Stomach (tissue), 9 donors: Measurements from ENCODE around the gene PPP2R5C. TPM values are rescaled to one million over a fixed set of nuclear protein-coding genes. Genes with fewer than 3 reads are reported as not detected.

Experiments
- DNase-seq, 2 donors: peaks; one replicate each; pipeline versions ENCODE4 v3.0.0 to v3.0.0-alpha.2; 2013 to 2019
- H3K27ac ChIP-seq, 5 donors: fragments of 200-600 bp in 4 of 5; sonication (generic) in 4 of 5; one replicate each; pipeline ENCODE4 v1.5.1; 2013 to 2019; ENCODE audit warnings: mild to moderate bottlenecking in 1 of 5, moderate library complexity in 1 of 5
- H3K27me3 ChIP-seq, 3 donors: fragments of 200-600 bp; sonication (generic); one replicate each; pipeline ENCODE4 v1.5.1; 2017 to 2019; ENCODE audit warnings: mixed run types in 1 of 3
- H3K36me3 ChIP-seq, 4 donors: fragments of 200-600 bp; sonication (generic); 1 replicate in 3 of 4; 2 replicates in 1 of 4; pipeline ENCODE4 v1.5.1; 2016 to 2019
- H3K4me1 ChIP-seq, 4 donors: fragments of 200-600 bp; sonication (generic); one replicate each; pipeline ENCODE4 v1.5.1; 2016 to 2019
- H3K4me3 ChIP-seq, 4 donors: fragments of 200-600 bp; sonication (generic) in 3 of 4; one replicate each; pipeline ENCODE4 v1.5.1; 2016 to 2019; ENCODE audit warnings: mild to moderate bottlenecking in 1 of 4
- H3K9me3 ChIP-seq, 4 donors: fragments of 200-600 bp; sonication (generic); one replicate each; pipeline ENCODE4 v1.5.1; 2016 to 2019
- EP300 ChIP-seq: sonication (generic); formaldehyde crosslinking; IDR thresholded peaks from one replicate; pipeline ENCODE4 v1.6.1; 2017; ENCODE audit warnings: antibody characterized with exemption
- POLR2A ChIP-seq, 4 donors: fragments of 450-650 bp; IDR thresholded peaks; one replicate each; pipeline ENCODE4 v1.6.1; 2016; ENCODE audit warnings: antibody characterized with exemption in 4 of 4, control low read depth in 2 of 4, mild to moderate bottlenecking in 1 of 4, moderate library complexity in 1 of 4
- POLR2AphosphoS5 ChIP-seq, 3 donors: sonication (generic); formaldehyde crosslinking; IDR thresholded peaks; one replicate each; pipeline ENCODE4 v1.6.1; 2016; ENCODE audit warnings: antibody characterized with exemption in 3 of 3
- WGBS, 5 donors: extraction: QIAGEN DNeasy Blood & Tissue Kit in 3 of 5; methylation state at CpG; one replicate each; pipeline versions ENCODE4 v1.1.5 to v1.1.7; 2013 to 2018; 5-methylcytosine and 5-hydroxymethylcytosine counted together
- intact Hi-C: fragments of 100-400 bp; cut with DNase I; formaldehyde crosslinking; loops from one replicate; pipeline ENCODE4 v1.15.1; 2023; ENCODE audit warnings: low total_unique reads
- polyA plus RNA-seq, 3 donors: library from polyadenylated mRNA; stranded (reverse); fragments of 200-250 nt; gene quantifications; one replicate each; pipeline ENCODE4 v1.2.3, GENCODE V29; 2013
- total RNA-seq, 5 donors: library from RNA; depleted of rRNA; stranded (reverse); fragments of >200 nt; gene quantifications; one replicate each; pipeline versions ENCODE4 v1.1.0 to v1.2.3, GENCODE V29; 2014 to 2016
- TF ChIP-seq, protein P1 (sequence below), 7 experiments: fragments of 450-650 bp in 4 of 7; fragments of 200-600 bp in 3 of 7; sonication (generic) in 3 of 7; IDR thresholded peaks; one replicate each; pipeline ENCODE4 v1.5.1; 2016 to 2019; ENCODE audit warnings: antibody characterized with exemption in 7 of 7, control low read depth in 2 of 7, mild to moderate bottlenecking in 1 of 7
- donor health status: healthy with polysubstance abuse.
- donor health status: Bipolar disorder and iron deficiency.
- donor health status: healthy.

Gene PPP2R5C
- total and polyA plus RNA-seq, 8 donors = 19.7 to 175 (median 89.6) TPM

DNA sequence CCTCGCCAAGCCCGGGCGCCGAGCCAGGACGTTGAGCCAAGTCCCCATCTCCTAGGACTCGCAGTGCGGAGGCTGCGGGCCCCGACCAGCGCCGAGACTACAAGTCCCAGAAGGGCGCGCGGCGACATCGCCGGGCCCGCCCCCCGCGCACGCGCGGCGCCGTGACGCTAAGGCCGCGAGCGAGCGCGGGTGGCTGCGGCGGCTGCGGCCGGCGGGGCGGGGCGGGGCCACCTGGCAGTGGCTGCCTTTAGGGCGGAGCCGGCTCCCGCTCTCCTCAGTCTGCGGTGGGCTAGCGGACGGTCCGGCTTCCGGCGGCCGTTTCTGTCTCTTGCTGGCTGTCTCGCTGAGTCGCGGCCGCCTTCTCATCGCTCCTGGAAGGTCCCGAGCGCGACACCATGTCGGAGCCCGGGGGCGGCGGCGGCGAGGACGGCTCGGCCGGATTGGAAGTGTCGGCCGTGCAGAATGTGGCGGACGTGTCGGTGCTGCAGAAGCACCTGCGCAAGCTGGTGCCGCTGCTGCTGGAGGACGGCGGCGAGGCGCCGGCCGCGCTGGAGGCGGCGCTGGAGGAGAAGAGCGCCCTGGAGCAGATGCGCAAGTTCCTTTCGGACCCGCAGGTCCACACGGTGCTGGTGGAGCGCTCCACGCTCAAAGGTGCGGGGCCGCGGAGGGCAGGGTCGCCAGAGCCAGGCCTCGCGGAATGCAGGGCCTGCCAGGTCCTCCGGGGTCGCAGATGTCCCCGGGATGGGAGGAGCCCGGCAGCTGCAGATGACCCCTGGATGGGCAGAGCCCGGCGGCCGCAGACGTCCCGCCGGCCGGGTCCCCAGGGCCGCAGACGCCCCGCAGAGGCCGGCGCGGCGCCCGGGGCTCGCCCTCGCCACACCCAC is 203.0 kb downstream of the PPP2R5C start, which contains the start of gene DYNC1H1:
Gene DYNC1H1 (plus strand): TSS at position 277 of the 884 bp plus-strand sequence. CDS start 119 bp downstream, at position 396.
- H3K9me3 ChIP-seq = no peaks in the 10 kb centered on the region
- peaks cover 38 to 83% (median 59%) of the 10 kb centered on the region in 4 donors for H3K4me1 ChIP-seq
- TF ChIP-seq POLR2A (IDR thresholded peaks at IDR 0.05) (peak in 2 of 4 donors; percentile 60 to 75), EP300 (no peak), POLR2AphosphoS5 (IDR thresholded peaks at IDR 0.05) (peak; percentile 91 to 98 (median 95))
- TF ChIP-seq, protein P1, sequence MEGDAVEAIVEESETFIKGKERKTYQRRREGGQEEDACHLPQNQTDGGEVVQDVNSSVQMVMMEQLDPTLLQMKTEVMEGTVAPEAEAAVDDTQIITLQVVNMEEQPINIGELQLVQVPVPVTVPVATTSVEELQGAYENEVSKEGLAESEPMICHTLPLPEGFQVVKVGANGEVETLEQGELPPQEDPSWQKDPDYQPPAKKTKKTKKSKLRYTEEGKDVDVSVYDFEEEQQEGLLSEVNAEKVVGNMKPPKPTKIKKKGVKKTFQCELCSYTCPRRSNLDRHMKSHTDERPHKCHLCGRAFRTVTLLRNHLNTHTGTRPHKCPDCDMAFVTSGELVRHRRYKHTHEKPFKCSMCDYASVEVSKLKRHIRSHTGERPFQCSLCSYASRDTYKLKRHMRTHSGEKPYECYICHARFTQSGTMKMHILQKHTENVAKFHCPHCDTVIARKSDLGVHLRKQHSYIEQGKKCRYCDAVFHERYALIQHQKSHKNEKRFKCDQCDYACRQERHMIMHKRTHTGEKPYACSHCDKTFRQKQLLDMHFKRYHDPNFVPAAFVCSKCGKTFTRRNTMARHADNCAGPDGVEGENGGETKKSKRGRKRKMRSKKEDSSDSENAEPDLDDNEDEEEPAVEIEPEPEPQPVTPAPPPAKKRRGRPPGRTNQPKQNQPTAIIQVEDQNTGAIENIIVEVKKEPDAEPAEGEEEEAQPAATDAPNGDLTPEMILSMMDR (IDR thresholded peaks at IDR 0.05) = no peak
- peak within 1 kb of the TSS; percentile 95 to 97 (median 96) for H3K27ac ChIP-seq
- H3K36me3 ChIP-seq = peaks cover 0 to 11% (median 6%) of the 10 kb centered on the region in 4 donors
- no peaks in the 10 kb centered on the region for H3K27me3 ChIP-seq
- intact Hi-C loops = no loop called here
- peak; percentile 93 to 98 for DNase-seq
- WGBS, 5 donors = 0 to 1% (median 0%) methylated on average over 32 to 115 of the region's 115 CpGs
- peak within 1 kb of the TSS; percentile 94 to 99 (median 98) for H3K4me3 ChIP-seq

DNA sequence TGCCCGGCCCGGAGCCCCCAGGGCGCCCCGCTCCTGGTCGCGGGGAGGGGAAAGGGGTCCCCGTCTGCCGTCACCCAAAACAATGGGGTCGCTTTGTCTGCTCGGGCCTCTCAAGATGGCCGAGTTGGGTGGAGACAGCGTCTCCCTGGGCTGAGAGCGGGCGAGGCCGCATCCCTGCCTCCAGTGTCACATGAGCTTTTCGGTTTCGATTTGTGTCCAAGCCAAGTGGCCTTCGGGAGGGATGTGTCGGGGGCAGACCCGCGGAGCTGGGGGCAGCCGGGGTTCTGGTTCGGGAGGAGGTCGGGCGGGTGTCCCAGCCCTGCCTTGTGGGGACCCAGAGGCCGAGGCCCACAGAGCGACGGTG is 203.7 kb downstream of the PPP2R5C start:
- intact Hi-C loops = no loop called here
- peaks cover 38 to 84% (median 60%) of the 10 kb centered on the region in 4 donors for H3K4me1 ChIP-seq
- TF ChIP-seq, protein P1 (IDR thresholded peaks at IDR 0.05) = no peak
- TF ChIP-seq POLR2A (IDR thresholded peaks at IDR 0.05) = no peak
- no peak for TF ChIP-seq EP300
- peak in 2 of 3 donors; percentile 64 to 71 for TF ChIP-seq POLR2AphosphoS5 (IDR thresholded peaks at IDR 0.05)
- 0 to 4% (median 1%) methylated on average over 5 to 28 of the region's 28 CpGs; no CpG with 5 or more reads in 1 of the 5 donors for WGBS, 5 donors
- H3K27me3 ChIP-seq = no peaks in the 10 kb centered on the region
- H3K4me3 ChIP-seq = peak overlapping the region; percentile 94 to 99 (median 98)
- peaks cover 0 to 16% (median 10%) of the 10 kb centered on the region in 4 donors for H3K36me3 ChIP-seq
- H3K27ac ChIP-seq = peak overlapping the region; percentile 95 to 97 (median 96)
- no peaks in the 10 kb centered on the region for H3K9me3 ChIP-seq
- peak; percentile 71 to 91 for DNase-seq

DNA sequence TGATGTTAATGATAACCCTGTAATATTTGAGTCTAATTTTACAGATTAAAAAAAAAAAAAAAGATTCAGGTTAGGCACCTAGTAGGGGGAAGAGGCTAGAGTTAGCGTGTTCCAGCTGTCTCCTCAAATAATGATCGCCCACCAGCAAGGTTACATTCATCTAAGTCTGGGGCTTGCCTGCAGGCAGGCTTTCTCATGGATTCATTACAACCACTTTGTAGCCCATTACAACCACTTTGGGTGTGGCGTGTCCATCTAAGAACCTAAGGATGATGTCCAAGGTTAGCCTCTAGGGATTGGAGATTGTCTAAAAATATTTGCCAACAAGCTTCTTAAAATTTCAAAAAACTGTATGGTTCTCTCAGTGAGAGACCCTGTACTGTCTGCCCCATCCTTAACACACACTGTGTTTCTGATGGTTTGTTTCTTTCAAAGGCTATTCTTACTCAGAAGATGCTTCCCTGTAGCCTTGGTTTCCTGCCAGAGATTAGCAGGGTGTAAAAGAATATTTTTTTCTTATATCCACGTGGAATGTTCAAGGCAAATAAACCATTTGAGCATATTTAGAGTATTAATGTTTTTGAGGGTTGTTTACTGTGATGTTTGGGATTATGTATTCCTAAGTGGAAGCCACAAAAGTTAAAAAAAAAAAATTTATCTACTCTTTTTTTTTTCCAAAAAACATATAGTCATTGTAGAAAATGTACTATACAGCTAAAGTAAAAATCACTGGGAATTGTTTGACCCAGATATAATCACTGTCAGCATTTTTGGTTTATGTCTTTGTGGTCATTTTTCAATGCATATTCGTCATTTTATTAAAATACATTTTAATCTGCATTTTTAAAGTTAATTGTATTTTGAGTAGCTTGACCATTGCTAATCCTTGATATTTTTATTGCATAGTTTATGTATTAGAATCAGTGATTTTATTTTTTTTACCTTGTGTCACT is 204.5 kb downstream of the PPP2R5C start:
- TF ChIP-seq POLR2A (IDR thresholded peaks at IDR 0.05) (no peak), EP300 (no peak), POLR2AphosphoS5 (IDR thresholded peaks at IDR 0.05) (no peak)
- TF ChIP-seq, protein P1 (IDR thresholded peaks at IDR 0.05) = no peak
- H3K4me1 ChIP-seq = peaks cover 38 to 81% (median 61%) of the 10 kb centered on the region in 4 donors
- no peaks in the 10 kb centered on the region for H3K27me3 ChIP-seq
- WGBS, 5 donors = 38 to 48% (median 43%) methylated on average over 5 of the region's 5 CpGs
- peak overlapping the region; percentile 94 to 99 (median 98) for H3K4me3 ChIP-seq
- intact Hi-C loops = no loop called here
- DNase-seq = no peak
- H3K27ac ChIP-seq = peak overlapping the region in 4 of 5 donors; percentile 96 to 97 (median 96)
- H3K36me3 ChIP-seq = peaks cover 0 to 16% (median 10%) of the 10 kb centered on the region in 4 donors
- H3K9me3 ChIP-seq = no peaks in the 10 kb centered on the region

DNA sequence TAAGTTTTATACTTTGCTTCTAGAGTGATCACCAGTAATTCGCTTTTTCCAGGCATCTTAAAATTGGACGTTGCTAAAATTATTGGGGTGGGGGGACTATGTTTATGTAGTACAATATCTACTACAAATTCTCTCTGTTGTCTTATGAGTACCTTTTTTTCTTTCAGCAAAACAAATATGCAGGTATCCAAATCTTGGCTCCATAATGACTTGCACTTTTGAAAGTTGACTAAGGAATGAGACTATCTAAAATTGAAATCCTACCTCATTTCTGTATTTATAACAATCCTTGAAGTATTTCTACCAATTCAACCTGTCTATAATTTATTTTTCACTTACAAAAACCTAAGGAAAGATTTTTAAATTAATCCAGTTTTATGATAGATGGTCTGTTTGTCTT is 205.2 kb downstream of the PPP2R5C start:
- H3K4me1 ChIP-seq = peaks cover 41 to 81% (median 64%) of the 10 kb centered on the region in 4 donors

More for the DNA sequence above, 205.2 kb downstream of the PPP2R5C start:
- H3K9me3 ChIP-seq = no peaks in the 10 kb centered on the region
- no peak overlapping the region for H3K4me3 ChIP-seq
- peaks cover 0 to 16% (median 10%) of the 10 kb centered on the region in 4 donors for H3K36me3 ChIP-seq
- WGBS, 5 donors = 50 to 72% (median 64%) methylated on average over 2 of the region's 2 CpGs
- DNase-seq = no peak
- intact Hi-C loops = no loop called here
- peak overlapping the region in 3 of 5 donors; percentile 96 to 97 (median 96) for H3K27ac ChIP-seq
- TF ChIP-seq POLR2A (IDR thresholded peaks at IDR 0.05) (no peak), EP300 (no peak), POLR2AphosphoS5 (IDR thresholded peaks at IDR 0.05) (no peak)
- TF ChIP-seq, protein P1 (IDR thresholded peaks at IDR 0.05) = no peak
- H3K27me3 ChIP-seq = no peaks in the 10 kb centered on the region
